AG04449 (cell line): ENCODE results near the gene NINL.

Experiments used
- CTCF ChIA-PET: fragments of 350-600 bp; formaldehyde crosslinking; extraction: SDS; loops from one replicate; lab custom pipeline; 2021; ENCODE audit warnings: antibody characterized with exemption; lab: Yijun Ruan, JAX
- POLR2A ChIA-PET: fragments of 400-600, 350-600 bp; formaldehyde crosslinking; extraction: SDS; loops from one replicate; lab custom pipeline; 2020; ENCODE audit warnings: antibody characterized with exemption, inconsistent platforms; lab: Yijun Ruan, JAX
- DNase-seq: peaks from one replicate; pipeline ENCODE4 v3.0.0-alpha.2; 2010; ENCODE audit warnings: low read depth, low spot score
- H3K4me3 ChIP-seq: 2 replicates; pipeline ENCODE4 v1.5.1; 2011; ENCODE audit warnings: low read depth, mild to moderate bottlenecking, control low read depth, low read length
- TF ChIP-seq, protein P1 (sequence below): IDR thresholded peaks from one replicate; pipeline ENCODE4 v1.5.1; 2011; ENCODE audit warnings: mild to moderate bottlenecking, moderate library complexity, low read length, control low read depth, inconsistent platforms; ENCODE audit not compliant: insufficient read depth; ENCODE audit errors: missing control alignments

Gene NINL

DNA sequence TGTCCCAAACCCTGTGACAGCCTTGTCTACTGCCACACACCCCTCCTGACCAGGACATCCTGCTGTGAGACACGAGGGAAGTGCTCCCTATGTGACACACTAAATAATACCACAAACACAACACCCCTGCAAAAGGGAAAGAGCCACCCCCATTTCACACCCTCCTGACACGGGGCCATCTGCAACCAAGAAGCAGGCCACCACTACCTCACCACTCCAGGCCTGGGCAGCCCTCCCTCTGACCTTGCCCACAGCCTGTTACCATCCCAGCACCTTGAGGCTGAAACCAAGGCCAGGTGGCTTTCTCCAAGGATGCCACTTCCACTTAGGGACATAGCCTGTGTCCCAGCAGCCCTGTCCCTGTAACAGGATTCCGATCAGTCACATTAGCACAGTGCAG is 68.2 kb downstream of the NINL start:
- H3K4me3 ChIP-seq = no peak overlapping the region
- ChIA-PET POLR2A (no interaction called here), CTCF (no interaction called here)

GRCh38 chr20:25514747-25515340 is 70.5 kb downstream of the NINL start:
- POLR2A ChIA-PET = no interaction called here
- CTCF ChIA-PET = no interaction called here
- no peak overlapping the region for H3K4me3 ChIP-seq
- TF ChIP-seq, protein P1, sequence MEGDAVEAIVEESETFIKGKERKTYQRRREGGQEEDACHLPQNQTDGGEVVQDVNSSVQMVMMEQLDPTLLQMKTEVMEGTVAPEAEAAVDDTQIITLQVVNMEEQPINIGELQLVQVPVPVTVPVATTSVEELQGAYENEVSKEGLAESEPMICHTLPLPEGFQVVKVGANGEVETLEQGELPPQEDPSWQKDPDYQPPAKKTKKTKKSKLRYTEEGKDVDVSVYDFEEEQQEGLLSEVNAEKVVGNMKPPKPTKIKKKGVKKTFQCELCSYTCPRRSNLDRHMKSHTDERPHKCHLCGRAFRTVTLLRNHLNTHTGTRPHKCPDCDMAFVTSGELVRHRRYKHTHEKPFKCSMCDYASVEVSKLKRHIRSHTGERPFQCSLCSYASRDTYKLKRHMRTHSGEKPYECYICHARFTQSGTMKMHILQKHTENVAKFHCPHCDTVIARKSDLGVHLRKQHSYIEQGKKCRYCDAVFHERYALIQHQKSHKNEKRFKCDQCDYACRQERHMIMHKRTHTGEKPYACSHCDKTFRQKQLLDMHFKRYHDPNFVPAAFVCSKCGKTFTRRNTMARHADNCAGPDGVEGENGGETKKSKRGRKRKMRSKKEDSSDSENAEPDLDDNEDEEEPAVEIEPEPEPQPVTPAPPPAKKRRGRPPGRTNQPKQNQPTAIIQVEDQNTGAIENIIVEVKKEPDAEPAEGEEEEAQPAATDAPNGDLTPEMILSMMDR = no peak
- no peak for DNase-seq

More for the DNA sequence above, 68.2 kb downstream of the NINL start:
- no peak for DNase-seq
- TF ChIP-seq, protein P1 = no peak

GRCh38 chr20:25514195-25514594 is 71.1 kb downstream of the NINL start:
- no peak overlapping the region for H3K4me3 ChIP-seq
- no peak for DNase-seq
- TF ChIP-seq, protein P1 = no peak
- CTCF ChIA-PET = no interaction called here
- POLR2A ChIA-PET = no interaction called here

DNA sequence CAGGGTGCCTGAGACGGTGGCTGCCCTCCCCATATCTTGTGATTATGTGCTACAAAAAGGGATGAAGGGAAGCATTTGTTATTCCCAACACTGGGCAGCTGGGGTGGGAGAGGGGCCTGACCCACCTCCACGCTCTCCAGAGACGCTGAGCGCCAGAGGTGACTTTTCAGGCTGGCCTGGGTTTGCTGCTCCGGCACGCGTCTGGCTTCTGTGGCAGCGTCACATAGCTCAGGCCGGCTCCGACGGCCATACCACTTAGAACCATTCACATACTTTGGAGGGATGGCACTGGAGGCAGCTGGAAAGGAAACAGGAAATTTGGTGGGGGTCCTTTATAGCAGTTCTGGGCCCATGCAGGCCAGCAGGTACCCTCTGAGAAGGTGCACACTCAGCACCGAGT is 72.6 kb downstream of the NINL start:
- POLR2A ChIA-PET = no interaction called here

GRCh38 chr20:25511183-25511582 is 74.1 kb downstream of the NINL start:
- TF ChIP-seq, protein P1 = no peak
- ChIA-PET CTCF (no interaction called here), POLR2A (no interaction called here)
- DNase-seq = no peak
- H3K4me3 ChIP-seq = no peak overlapping the region

More for the DNA sequence above, 72.6 kb downstream of the NINL start:
- DNase-seq = no peak
- no peak overlapping the region for H3K4me3 ChIP-seq
- TF ChIP-seq, protein P1 = no peak
- CTCF ChIA-PET = no interaction called here

GRCh38 chr20:25510721-25511120 is 74.6 kb downstream of the NINL start:
- no peak overlapping the region for H3K4me3 ChIP-seq
- CTCF ChIA-PET = no interaction called here
- TF ChIP-seq, protein P1 = no peak
- DNase-seq = no peak
- POLR2A ChIA-PET = no interaction called here
